ENCODE measurements around the gene SPINDOC.

The SPINDOC gene

GRCh38 chr11:63841554-63841953 is 28.3 kb downstream of the SPINDOC start:
- DNase-seq (ENCODE audit: low spot score), result no peak
- no peak for TF ChIP-seq CTCF (IDR thresholded peaks at IDR 0.05; ENCODE audit: extremely low read depth, missing control alignments)

- DNase-seq (ENCODE audit: low spot score), result no peak
- TF ChIP-seq CTCF (IDR thresholded peaks at IDR 0.05; ENCODE audit: extremely low read depth, missing control alignments), result no peak
Measured at GRCh38 chr11:63843041-63843440, 29.8 kb downstream of the SPINDOC start.

- TF ChIP-seq CTCF (IDR thresholded peaks at IDR 0.05; ENCODE audit: extremely low read depth, missing control alignments), result no peak
- no peak for DNase-seq (ENCODE audit: low spot score)
Measured at GRCh38 chr11:63844836-63845235, 31.6 kb downstream of the SPINDOC start.

GRCh38 chr11:63845303-63845702 is 32.0 kb downstream of the SPINDOC start:
- DNase-seq (ENCODE audit: low spot score), result no peak
- no peak for TF ChIP-seq CTCF (IDR thresholded peaks at IDR 0.05; ENCODE audit: extremely low read depth, missing control alignments)

- DNase-seq (ENCODE audit: low spot score), result no peak
- TF ChIP-seq CTCF (IDR thresholded peaks at IDR 0.05; ENCODE audit: extremely low read depth, missing control alignments), result no peak
Measured at GRCh38 chr11:63845911-63846310, 32.7 kb downstream of the SPINDOC start.

GRCh38 chr11:63846897-63847296 is 33.6 kb downstream of the SPINDOC start:
- no peak for TF ChIP-seq CTCF (IDR thresholded peaks at IDR 0.05; ENCODE audit: extremely low read depth, missing control alignments)
- DNase-seq (ENCODE audit: low spot score), result no peak

- TF ChIP-seq CTCF (IDR thresholded peaks at IDR 0.05; ENCODE audit: extremely low read depth, missing control alignments), result no peak
- DNase-seq (ENCODE audit: low spot score), result no peak
Measured at GRCh38 chr11:63847363-63847762, 34.1 kb downstream of the SPINDOC start.
